Adipocyte (in vitro differentiated cells): Measurements from ENCODE around the gene MAPK4.
"Not testable (repeated sequence)": the region's sequence is repeated elsewhere in the genome, so short reads cannot be mapped to it uniquely, and the experiment has no call there.

Experiments used
- DNase-seq: peaks from one replicate; pipeline ENCODE4 v3.0.0-alpha.2; 2015; ENCODE audit warnings: low read depth
- H3K27me3 ChIP-seq: replicated peaks from 2 replicates; pipeline ENCODE4 v1.7.0; 2013; ENCODE audit warnings: mild to moderate bottlenecking, low read length, moderate library complexity; ENCODE audit not compliant: control insufficient read depth, insufficient read depth
- H3K36me3 ChIP-seq: 2 replicates; pipeline ENCODE4 v1.7.0; 2013; ENCODE audit warnings: low read length, mild to moderate bottlenecking, moderate library complexity; ENCODE audit not compliant: control insufficient read depth, insufficient read depth, severe bottlenecking
- H3K4me1 ChIP-seq: 2 replicates; pipeline ENCODE4 v1.7.0; 2013; ENCODE audit warnings: mild to moderate bottlenecking, low read length, moderate library complexity; ENCODE audit not compliant: control insufficient read depth, insufficient read depth
- H3K4me3 ChIP-seq: 2 replicates; pipeline ENCODE4 v1.7.0; 2013; ENCODE audit warnings: mild to moderate bottlenecking, low read length, moderate library complexity
- H3K9ac ChIP-seq: 2 replicates; pipeline ENCODE4 v1.7.0; 2013; ENCODE audit warnings: mild to moderate bottlenecking, low read length, moderate library complexity
- H3K9me3 ChIP-seq: 2 replicates; pipeline ENCODE4 v1.7.0; 2013; ENCODE audit warnings: mild to moderate bottlenecking, low read length, moderate library complexity; ENCODE audit not compliant: control insufficient read depth

Gene MAPK4

DNA sequence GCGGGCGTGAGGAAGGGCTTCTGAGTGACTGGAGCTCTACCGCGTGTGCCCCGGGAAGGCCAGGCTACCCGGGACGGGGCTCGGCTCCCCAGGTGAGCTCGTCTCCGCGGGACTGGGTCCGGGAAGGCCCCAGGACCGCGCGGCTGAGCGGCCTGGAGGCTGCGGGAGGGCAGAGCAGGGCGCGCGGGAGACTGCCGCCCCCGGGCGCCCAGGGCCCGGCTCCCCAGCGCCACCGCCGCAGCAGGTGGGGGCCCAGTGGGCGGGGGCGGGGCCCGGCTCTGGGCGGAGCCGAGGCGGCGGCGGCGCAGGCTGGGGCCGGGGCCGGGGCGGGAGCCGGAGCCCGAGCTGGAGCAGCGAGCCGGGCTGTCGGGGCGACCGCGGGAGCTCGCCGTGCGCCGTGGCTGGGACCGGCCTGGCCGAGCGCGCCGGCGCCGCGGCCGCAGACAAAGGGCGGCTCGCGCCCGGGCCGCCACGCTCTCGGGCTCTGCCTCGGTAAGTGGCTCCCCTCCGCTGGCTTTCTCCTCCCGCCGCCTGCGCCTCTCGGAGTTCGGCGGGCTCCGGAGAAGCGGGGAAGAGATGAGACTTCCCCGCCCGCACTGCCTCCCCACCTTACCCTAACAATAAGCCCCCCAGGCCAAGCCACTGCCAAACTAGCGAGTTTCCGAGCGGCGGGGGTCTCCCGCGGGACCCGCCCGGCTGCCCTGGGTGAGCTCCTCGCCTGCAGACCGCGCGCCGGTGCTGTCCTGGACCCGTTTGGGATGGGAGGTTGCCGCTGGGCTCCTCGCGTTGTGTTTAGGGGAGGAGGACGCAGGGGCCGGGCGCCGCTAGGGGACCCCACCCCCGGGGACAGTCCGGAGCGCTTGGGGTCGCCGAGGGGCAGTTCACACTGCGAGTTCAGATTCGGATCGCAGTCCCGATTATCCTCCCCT, at the start of gene MAPK4:
Gene MAPK4 (plus strand): TSS at position 336 of the 929 bp plus-strand sequence. CDS start 103,872 bp downstream, outside the sequence.
- Histone ChIP-seq H3K27me3 (peaks cover 58% of the 10 kb centered on the region), H3K4me1 (peaks cover 8% of the 10 kb centered on the region), H3K36me3 (no peaks in the 10 kb centered on the region), H3K9ac (no peak within 1 kb of the TSS), H3K4me3 (peak within 1 kb of the TSS; percentile 63), H3K9me3 (peaks cover 17% of the 10 kb centered on the region)
- peak; percentile 51 for DNase-seq

DNA sequence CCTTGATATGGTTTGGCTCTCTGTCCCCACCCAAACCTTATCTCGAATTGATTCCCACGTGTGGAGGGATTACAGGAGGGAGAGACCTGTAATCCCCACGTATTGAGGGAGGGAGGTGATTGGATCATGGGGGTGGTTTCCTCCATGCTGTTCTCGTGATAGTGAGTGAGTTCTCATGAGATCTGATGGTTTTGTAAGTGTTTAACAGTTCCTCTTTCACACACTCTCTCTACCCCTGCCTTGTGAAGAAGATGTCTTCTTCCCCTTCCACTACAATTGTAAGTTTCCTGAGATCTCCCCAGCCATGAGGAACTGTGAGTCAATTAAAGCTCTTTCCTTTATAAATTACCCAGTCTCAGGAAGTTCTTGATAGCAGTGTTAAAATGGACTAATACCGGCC, 42.6 kb upstream of the MAPK4 start:
- H3K4me3 ChIP-seq, H3K4me1 ChIP-seq, H3K9ac ChIP-seq, H3K9me3 ChIP-seq, H3K27me3 ChIP-seq, H3K36me3 ChIP-seq, DNase-seq: not testable (repeated sequence)

DNA sequence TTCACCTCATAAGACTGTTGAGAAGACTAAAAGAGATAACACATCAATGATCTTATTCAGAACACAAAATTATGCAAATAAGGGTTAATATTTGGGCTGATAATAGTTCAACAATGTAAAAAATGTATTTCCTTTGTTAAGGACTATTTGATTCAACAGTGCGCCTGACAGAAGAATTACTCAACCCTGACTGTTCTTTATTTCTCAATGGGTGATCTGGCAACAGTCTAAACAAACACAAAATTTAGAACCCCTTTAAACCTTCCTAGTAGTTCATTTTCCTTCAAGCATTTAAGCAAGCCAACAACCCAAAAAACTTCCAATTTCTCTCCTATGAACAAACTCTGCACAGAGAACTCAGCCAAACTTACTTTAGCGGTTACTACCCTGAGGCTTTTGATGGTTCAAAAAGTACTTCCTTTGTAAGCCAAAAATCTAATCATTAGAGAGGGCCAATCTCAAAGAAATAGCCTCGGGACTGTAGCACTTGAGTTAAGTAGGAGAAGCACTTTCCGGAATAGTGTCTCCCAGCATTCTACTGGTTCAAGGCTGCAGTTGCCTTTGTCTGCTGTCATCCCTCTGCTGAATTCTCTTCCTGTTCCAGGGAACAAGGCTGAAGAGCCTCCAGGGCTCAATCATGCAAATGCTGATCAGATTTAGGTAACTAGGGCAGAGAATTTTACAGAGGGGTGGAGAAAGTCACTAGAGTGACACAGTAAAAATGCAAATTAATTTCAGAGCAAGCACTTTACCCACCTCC, 40.9 kb upstream of the MAPK4 start:
- DNase-seq, result no peak
- Histone ChIP-seq H3K9ac (no peak overlapping the region), H3K27me3 (peaks cover 1% of the 10 kb centered on the region), H3K4me1 (peaks cover 9% of the 10 kb centered on the region), H3K36me3 (no peaks in the 10 kb centered on the region), H3K9me3 (no peaks in the 10 kb centered on the region), H3K4me3 (no peak overlapping the region)

DNA sequence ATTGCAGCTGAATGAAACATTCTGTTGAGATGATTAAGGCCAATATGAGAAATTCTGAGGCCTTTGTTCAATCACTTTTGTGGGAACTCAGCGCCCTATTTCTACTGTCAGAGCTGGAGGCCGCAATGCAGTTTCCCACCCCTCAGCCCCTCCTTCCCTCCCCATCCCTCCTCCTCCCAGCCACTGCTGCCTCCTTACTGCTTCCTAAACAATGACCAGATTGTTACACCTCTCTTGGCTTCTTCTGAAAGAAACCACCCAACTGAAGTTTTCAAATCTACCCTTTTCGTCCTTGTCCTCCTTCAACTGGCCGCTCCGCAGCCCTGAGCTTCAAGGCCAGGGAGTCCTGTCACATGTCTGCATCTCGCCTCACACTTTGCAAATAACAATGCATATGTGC, 36.7 kb upstream of the MAPK4 start:
- Histone ChIP-seq H3K9ac (no peak overlapping the region), H3K27me3 (peaks cover 9% of the 10 kb centered on the region), H3K36me3 (no peaks in the 10 kb centered on the region), H3K9me3 (no peaks in the 10 kb centered on the region), H3K4me3 (no peak overlapping the region), H3K4me1 (peaks cover 9% of the 10 kb centered on the region)
- no peak for DNase-seq

DNA sequence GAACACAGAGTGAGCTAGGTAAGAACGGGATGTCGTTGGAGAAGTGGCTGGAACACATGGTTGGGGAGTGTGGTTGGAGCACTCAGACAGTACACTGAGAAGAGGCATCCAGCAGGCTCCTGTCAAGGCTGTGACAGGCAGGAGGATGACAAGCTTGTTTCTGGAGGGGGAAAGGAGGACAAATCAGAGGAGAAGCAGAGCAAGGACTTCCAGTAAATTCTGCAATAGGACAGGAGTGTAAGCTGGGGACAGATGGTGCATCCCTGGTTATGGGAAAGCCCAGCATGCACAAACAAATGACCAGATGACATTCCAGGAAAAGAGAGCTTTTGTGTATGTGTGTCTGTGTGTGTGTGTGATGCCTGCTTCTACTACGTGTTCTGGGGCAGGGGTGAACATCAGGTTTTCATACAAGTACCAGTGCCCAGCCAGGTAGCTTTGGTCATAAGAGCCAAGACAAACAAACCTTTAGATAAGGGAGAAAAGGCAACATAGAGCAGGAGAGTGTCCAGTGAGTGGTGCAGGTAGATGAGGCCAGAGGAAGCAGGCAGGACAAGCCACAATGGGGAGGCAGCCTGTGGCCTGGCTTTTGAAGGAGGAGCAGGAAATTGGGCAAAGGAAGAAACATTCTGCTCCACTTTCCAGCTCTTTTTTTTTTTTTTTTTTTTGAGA, 32.1 kb upstream of the MAPK4 start:
- peaks cover 9% of the 10 kb centered on the region for H3K27me3 ChIP-seq
- no peak overlapping the region for H3K4me3 ChIP-seq
- no peaks in the 10 kb centered on the region for H3K36me3 ChIP-seq
- no peak overlapping the region for H3K9ac ChIP-seq
- DNase-seq, result no peak
- H3K4me1 ChIP-seq, result no peaks in the 10 kb centered on the region
- peaks cover 8% of the 10 kb centered on the region for H3K9me3 ChIP-seq

DNA sequence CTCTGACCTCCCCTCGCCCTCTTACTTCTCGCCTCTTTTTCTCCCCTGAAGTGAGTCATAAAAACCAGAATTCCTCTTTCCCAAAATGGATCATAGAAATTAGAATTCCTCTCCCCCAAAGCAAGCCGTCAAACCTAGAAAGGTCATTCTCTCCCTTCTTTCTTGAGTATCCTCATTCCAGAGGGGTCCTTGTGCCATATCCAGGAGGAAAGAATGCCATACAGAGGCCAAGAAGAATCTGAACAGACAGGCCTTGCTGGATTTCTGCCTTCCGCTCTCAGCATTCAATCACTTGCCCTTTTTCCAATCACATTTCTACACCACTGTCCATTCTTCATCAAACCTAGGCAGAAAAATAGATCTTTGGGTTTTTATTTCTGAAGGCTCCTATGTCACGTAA, 31.1 kb upstream of the MAPK4 start:
- H3K9ac ChIP-seq, result no peak overlapping the region
- no peaks in the 10 kb centered on the region for H3K4me1 ChIP-seq
- peaks cover 9% of the 10 kb centered on the region for H3K27me3 ChIP-seq
- H3K36me3 ChIP-seq, result no peaks in the 10 kb centered on the region
- no peak overlapping the region for H3K4me3 ChIP-seq
- DNase-seq, result no peak
- H3K9me3 ChIP-seq, result peaks cover 19% of the 10 kb centered on the region

DNA sequence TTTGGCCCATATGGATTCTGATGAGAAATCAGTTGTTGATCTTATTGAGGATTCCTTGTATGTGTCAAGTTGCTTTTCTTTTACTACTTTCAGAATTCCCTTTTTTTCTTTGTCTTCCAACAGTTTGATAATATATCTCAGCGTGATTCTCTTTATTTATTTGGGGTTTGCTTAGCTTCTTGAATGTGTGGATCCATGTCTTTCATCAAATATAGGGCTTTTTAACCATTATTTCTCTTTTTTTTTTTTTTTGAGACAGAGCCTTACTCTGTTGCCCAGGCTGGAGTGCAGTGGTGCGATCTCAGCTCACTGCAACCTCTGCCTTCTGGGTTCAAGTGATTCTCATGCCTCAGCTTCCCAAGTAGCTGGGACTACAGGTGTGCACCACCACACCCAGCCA, 26.1 kb upstream of the MAPK4 start:
- peaks cover 28% of the 10 kb centered on the region for H3K9me3 ChIP-seq
- DNase-seq, H3K36me3 ChIP-seq, H3K27me3 ChIP-seq, H3K4me1 ChIP-seq, H3K9ac ChIP-seq, H3K4me3 ChIP-seq: not testable (repeated sequence)

DNA sequence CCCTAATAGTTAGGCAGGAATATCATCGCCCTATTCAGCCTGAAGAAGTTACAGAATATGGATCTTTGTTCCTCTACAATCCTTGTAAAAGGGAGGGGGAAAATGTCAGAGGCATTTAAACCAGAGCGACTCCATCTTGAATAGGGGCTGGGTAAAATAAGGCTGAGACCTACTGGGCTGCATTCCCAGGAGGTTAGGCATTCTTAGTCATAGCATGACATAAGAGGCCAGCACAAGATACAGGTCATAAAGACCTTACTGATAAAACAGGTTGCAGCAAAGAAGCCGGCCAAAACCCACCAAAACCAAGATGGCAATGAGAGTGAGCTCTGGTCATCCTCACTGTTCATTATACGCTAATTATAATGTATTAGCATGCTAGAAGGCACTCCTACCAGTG, 15.4 kb upstream of the MAPK4 start:
- not testable (repeated sequence) for H3K36me3 ChIP-seq, H3K9ac ChIP-seq, H3K4me3 ChIP-seq, H3K27me3 ChIP-seq, DNase-seq, H3K4me1 ChIP-seq
- H3K9me3 ChIP-seq, result peaks cover 10% of the 10 kb centered on the region

DNA sequence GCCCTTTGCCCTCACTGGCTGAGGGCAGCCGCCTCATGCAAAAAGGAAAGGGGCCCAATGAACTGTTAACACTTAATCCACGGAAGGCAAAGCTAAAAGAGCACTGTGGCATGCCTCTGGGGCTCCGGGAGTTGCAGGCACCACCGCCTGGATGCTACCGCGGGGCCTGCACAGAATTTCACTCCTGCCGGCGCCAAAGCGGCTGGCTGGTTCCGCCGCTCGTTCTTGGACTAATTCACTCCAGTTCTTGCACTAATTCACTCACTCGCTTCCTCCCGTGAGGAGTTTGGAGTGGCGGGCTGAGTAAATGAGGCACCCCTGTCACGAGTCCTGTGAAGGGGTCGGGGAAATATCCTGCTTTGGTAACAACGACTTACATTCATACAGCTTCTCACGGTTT, 14.0 kb upstream of the MAPK4 start:
- H3K27me3 ChIP-seq, result no peaks in the 10 kb centered on the region
- H3K4me3 ChIP-seq, result no peak overlapping the region
- H3K4me1 ChIP-seq, result no peaks in the 10 kb centered on the region
- peaks cover 10% of the 10 kb centered on the region for H3K9me3 ChIP-seq
- H3K36me3 ChIP-seq, result no peaks in the 10 kb centered on the region
- no peak for DNase-seq
- H3K9ac ChIP-seq, result no peak overlapping the region

DNA sequence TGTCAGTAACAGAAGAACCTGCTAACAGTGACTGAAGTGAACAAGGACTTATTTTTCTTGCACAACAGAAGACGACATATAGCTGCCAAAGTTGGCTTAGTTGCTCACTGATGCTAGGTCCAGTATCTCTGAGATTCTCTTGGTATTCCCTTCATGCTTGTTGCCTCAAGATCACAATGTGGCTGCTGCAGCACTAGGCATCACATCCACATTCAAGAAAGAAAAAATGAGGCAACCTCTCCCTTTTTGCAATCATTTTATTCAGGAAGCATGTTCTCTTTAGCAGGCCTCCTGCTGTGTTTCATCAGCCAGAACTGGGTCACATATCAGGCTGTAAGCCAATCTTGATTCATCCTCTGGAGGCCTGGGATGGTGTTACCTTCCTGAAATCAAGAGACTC, 11.7 kb upstream of the MAPK4 start:
- Histone ChIP-seq H3K9me3 (peaks cover 10% of the 10 kb centered on the region), H3K9ac (no peak overlapping the region), H3K36me3 (no peaks in the 10 kb centered on the region), H3K27me3 (no peaks in the 10 kb centered on the region), H3K4me1 (no peaks in the 10 kb centered on the region), H3K4me3 (no peak overlapping the region)
- DNase-seq, result no peak

DNA sequence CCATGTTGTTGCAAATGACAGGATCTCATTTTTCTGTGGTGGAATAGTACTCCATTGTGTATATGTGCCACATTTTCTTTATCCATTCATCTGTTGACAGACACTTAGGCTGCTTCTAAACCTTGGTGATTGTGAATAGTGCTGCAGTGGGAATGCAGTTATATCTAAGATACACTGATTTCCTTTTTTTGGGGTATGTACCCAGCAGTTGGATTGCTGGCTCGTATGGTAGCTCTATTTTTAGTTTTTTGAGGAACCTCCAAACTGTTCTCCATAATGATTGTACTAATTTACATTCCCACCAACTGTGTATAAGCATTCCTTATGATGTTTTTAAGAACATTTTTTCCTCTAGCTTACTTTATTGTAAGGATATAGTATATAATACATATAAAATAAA, 8.2 kb upstream of the MAPK4 start:
- not testable (repeated sequence) for H3K36me3 ChIP-seq, H3K9ac ChIP-seq, H3K4me3 ChIP-seq, H3K4me1 ChIP-seq, DNase-seq, H3K27me3 ChIP-seq
- peaks cover 27% of the 10 kb centered on the region for H3K9me3 ChIP-seq
